HepG2 (cell line): ENCODE measurements around the gene CALY. TPM values are rescaled to one million over a fixed set of nuclear protein-coding genes. Genes with fewer than 3 reads are reported as not detected.

Experiments used
- ARNT ChIP-seq: fragments of 450-650 bp; IDR thresholded peaks from 2 replicates; pipeline ENCODE4 v1.6.1; 2017
- KAT8 ChIP-seq: IDR thresholded peaks from 2 replicates; pipeline ENCODE4 v1.6.1; 2016; ENCODE audit warnings: missing genetic modification reagents, missing compliant biosample characterization
- KDM5B ChIP-seq: sonication (generic); formaldehyde crosslinking; IDR thresholded peaks from 2 replicates; pipeline ENCODE4 v1.4.0; 2020; ENCODE audit warnings: missing genetic modification reagents, mild to moderate bottlenecking, borderline replicate concordance
- MEIS2 ChIP-seq: sonication (generic); formaldehyde crosslinking; IDR thresholded peaks from 2 replicates; pipeline ENCODE4 v1.9.0; 2021; ENCODE audit warnings: mild to moderate bottlenecking, missing genetic modification reagents
- NAIF1 ChIP-seq: sonication (generic); formaldehyde crosslinking; IDR thresholded peaks from 2 replicates; pipeline ENCODE4 v1.5.0; 2020; ENCODE audit warnings: mild to moderate bottlenecking, missing genetic modification reagents, borderline replicate concordance
- NCOA2 ChIP-seq: sonication (generic); formaldehyde crosslinking; IDR thresholded peaks from 2 replicates; pipeline ENCODE4 v1.8.0; 2022; ENCODE audit warnings: inconsistent platforms
- SOX6 ChIP-seq, 2 experiments: fragments of 450-650 bp in 1 of 2; sonication (generic) in 1 of 2; formaldehyde crosslinking in 1 of 2; IDR thresholded peaks; 2 replicates each; pipeline versions ENCODE4 v1.4.0 to v1.6.1; 2017 to 2020; ENCODE audit warnings: antibody characterized with exemption in 1 of 2, mild to moderate bottlenecking in 1 of 2, missing genetic modification reagents in 1 of 2
- THYN1 ChIP-seq: sonication (generic); formaldehyde crosslinking; IDR thresholded peaks from 2 replicates; pipeline ENCODE4 v1.8.1; 2023; ENCODE audit warnings: low read depth, mild to moderate bottlenecking, moderate library complexity, missing genetic modification reagents, borderline replicate concordance
- TOPORS ChIP-seq: sonication (generic); formaldehyde crosslinking; IDR thresholded peaks from 2 replicates; pipeline ENCODE4 v1.8.0; 2023; ENCODE audit warnings: mild to moderate bottlenecking, missing genetic modification reagents
- ZFP62 ChIP-seq: sonication (generic); formaldehyde crosslinking; IDR thresholded peaks from 2 replicates; pipeline ENCODE4 v1.4.0; 2020; ENCODE audit warnings: missing genetic modification reagents
- ZNF10 ChIP-seq: sonication (generic); formaldehyde crosslinking; IDR thresholded peaks from 2 replicates; pipeline ENCODE4 v1.4.0; 2020; ENCODE audit warnings: mild to moderate bottlenecking, low read depth, missing genetic modification reagents, borderline replicate concordance
- ZNF329 ChIP-seq: sonication (generic); formaldehyde crosslinking; IDR thresholded peaks from 2 replicates; pipeline ENCODE4 v1.9.0; 2021; ENCODE audit warnings: low read depth, mild to moderate bottlenecking, missing genetic modification reagents
- ZNF333 ChIP-seq: sonication (generic); formaldehyde crosslinking; IDR thresholded peaks from 2 replicates; pipeline ENCODE4 v1.4.0; 2020; ENCODE audit warnings: mild to moderate bottlenecking, missing genetic modification reagents, borderline replicate concordance
- ZNF33B ChIP-seq: sonication (generic); formaldehyde crosslinking; IDR thresholded peaks from 2 replicates; pipeline ENCODE4 v1.5.1; 2020; ENCODE audit warnings: mild to moderate bottlenecking, missing genetic modification reagents
- ZNF619 ChIP-seq: sonication (generic); formaldehyde crosslinking; IDR thresholded peaks from 2 replicates; pipeline ENCODE4 v1.4.0; 2020; ENCODE audit warnings: mild to moderate bottlenecking, missing genetic modification reagents
- ZNF724P ChIP-seq: sonication (generic); formaldehyde crosslinking; IDR thresholded peaks from 2 replicates; pipeline ENCODE4 v1.8.0; 2022; ENCODE audit warnings: missing genetic modification reagents, borderline replicate concordance
- ZNF788 ChIP-seq: sonication (generic); formaldehyde crosslinking; IDR thresholded peaks from 2 replicates; pipeline ENCODE4 v1.5.0; 2020; ENCODE audit warnings: mild to moderate bottlenecking, missing genetic modification reagents, borderline replicate concordance
- polyA plus RNA-seq, 8 experiments: library from polyadenylated mRNA; depleted of rRNA in 3 of 8; stranded (reverse) in 7 of 8; unstranded in 1 of 8; fragments of >200 nt; fragmentation: Illumina TruSeq in 4 of 8; extraction: Trizol in 4 of 8; gene quantifications; 2 replicates each; pipeline versions ENCODE4 v1.2.1 to v1.2.3, GENCODE V29; 2011 to 2016; ENCODE audit warnings: low read depth in 4 of 8, missing spikeins in 1 of 8, mixed read lengths in 1 of 8; ENCODE audit not compliant: insufficient read depth in 1 of 8
- total RNA-seq, 5 experiments: library from RNA; depleted of rRNA; stranded (reverse); fragments of >200 nt; fragmentation: Illumina TruSeq; extraction: Trizol; gene quantifications; 2 replicates each; pipeline ENCODE4 v1.2.3, GENCODE V29; 2016; ENCODE audit warnings: low read depth in 1 of 5
- TF ChIP-seq, protein P1 (sequence below): sonication (generic); formaldehyde crosslinking; IDR thresholded peaks from 2 replicates; pipeline ENCODE4 v1.8.0; 2022; ENCODE audit warnings: mild to moderate bottlenecking, missing genetic modification reagents; ENCODE audit not compliant: insufficient replicate concordance
- TF ChIP-seq, protein P2 (sequence below): IDR thresholded peaks from 2 replicates; pipeline ENCODE4 v1.6.1; 2016
- TF ChIP-seq, protein P3 (sequence below), 2 experiments: sonication (generic) in 1 of 2; formaldehyde crosslinking in 1 of 2; IDR thresholded peaks; 2 replicates each; pipeline versions ENCODE4 v1.4.0 to v1.6.1; 2016 to 2020; ENCODE audit warnings: borderline replicate concordance in 1 of 2, low read depth in 1 of 2, mild to moderate bottlenecking in 1 of 2, missing genetic modification reagents in 1 of 2
- TF ChIP-seq, protein P4 (sequence below): sonication (generic); formaldehyde crosslinking; IDR thresholded peaks from 2 replicates; pipeline ENCODE4 v1.4.0; 2020; ENCODE audit warnings: missing genetic modification reagents, low read depth, mild to moderate bottlenecking, borderline replicate concordance

CALY gene
- total and polyA plus RNA-seq, 2 of the 13 experiments (the other 11 are each of a cell fraction or from before 2014, with no cell fraction given), result 0.08 TPM; not detected in 1

DNA sequence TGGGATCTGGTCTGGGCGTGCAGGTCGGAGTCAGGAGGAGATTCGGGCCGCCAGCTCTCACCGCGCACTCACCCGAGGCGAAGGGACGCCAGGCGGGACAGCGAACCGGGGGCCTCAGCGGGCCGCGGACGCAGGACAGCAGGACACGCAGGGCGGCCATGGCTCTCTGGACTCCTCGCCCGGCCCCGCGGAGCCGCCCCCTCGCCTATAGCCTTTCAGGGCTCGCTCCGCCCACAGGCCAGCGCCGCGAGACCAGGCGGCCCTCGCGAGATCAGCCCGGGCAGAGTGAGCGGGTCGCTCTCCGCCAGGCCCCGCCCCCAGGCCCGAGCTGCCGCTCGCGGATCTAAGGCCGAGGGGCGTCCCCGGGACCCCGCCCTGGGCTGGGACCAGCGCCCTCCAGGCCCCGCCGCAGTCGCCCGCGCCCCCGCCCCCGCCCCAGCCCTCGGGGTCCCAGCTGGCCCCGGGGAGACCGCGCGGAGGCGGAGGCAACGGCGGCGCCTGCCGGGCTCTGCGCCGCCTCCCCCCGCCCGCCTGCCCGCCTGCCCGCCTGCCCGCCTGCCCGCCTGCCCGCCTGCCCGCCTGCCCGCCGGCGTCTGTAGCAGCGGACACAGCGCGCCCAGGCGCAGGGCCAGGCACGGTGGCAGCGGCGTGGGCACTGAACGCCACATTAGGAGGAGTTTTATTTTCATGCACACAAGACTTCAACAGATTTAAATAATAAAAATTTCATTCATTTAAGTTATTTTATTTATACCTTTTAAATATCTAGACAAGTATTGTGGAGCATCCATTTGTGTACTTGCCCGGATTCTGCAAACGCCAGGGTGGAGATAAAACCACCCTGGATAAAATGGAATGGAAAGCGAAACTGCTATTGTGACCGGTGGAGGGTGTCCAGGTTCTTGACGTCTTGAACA is 36.7 kb upstream of the CALY start, which contains the start of gene ECHS1 (continued):
- TF ChIP-seq, protein P1, sequence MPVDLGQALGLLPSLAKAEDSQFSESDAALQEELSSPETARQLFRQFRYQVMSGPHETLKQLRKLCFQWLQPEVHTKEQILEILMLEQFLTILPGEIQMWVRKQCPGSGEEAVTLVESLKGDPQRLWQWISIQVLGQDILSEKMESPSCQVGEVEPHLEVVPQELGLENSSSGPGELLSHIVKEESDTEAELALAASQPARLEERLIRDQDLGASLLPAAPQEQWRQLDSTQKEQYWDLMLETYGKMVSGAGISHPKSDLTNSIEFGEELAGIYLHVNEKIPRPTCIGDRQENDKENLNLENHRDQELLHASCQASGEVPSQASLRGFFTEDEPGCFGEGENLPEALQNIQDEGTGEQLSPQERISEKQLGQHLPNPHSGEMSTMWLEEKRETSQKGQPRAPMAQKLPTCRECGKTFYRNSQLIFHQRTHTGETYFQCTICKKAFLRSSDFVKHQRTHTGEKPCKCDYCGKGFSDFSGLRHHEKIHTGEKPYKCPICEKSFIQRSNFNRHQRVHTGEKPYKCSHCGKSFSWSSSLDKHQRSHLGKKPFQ (CRISPR knock-in tag), result no peak
- TF ChIP-seq ZNF333 (CRISPR knock-in tag) (no peak), ZNF33B (CRISPR knock-in tag) (no peak), ZNF10 (no peak), MEIS2 (CRISPR knock-in tag) (0 out of 2 replicates have a peak, but pooled peaks have one; percentile 24), NCOA2 (CRISPR knock-in tag) (no peak), TOPORS (CRISPR knock-in tag) (0 out of 2 replicates have a peak, but pooled peaks have one; percentile 30), ZNF724P (CRISPR knock-in tag) (no peak), ARNT (no peak), KDM5B (CRISPR knock-in tag) (peak; percentile 59; the same call in 1 of the 2 replicates), ZNF788 (CRISPR knock-in tag) (peak; percentile 62; the same call in 1 of the 2 replicates), KAT8 (peak; percentile 71; the same call in 1 of the 2 replicates), ZNF619 (CRISPR knock-in tag) (no peak), NAIF1 (CRISPR knock-in tag) (no peak), ZFP62 (CRISPR knock-in tag) (0 out of 2 replicates have a peak, but pooled peaks have one; percentile 52), SOX6 (IDR thresholded peaks at IDR 0.05) (no peak), SOX6 (CRISPR knock-in tag; IDR thresholded peaks at IDR 0.05) (peak; percentile 43; the same call in 1 of the 2 replicates), THYN1 (CRISPR knock-in tag) (no peak), ZNF329 (no peak; the same call in 1 of the 2 replicates)
- TF ChIP-seq, protein P2, sequence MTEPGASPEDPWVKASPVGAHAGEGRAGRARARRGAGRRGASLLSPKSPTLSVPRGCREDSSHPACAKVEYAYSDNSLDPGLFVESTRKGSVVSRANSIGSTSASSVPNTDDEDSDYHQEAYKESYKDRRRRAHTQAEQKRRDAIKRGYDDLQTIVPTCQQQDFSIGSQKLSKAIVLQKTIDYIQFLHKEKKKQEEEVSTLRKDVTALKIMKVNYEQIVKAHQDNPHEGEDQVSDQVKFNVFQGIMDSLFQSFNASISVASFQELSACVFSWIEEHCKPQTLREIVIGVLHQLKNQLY, result no peak
- TF ChIP-seq, protein P3, sequence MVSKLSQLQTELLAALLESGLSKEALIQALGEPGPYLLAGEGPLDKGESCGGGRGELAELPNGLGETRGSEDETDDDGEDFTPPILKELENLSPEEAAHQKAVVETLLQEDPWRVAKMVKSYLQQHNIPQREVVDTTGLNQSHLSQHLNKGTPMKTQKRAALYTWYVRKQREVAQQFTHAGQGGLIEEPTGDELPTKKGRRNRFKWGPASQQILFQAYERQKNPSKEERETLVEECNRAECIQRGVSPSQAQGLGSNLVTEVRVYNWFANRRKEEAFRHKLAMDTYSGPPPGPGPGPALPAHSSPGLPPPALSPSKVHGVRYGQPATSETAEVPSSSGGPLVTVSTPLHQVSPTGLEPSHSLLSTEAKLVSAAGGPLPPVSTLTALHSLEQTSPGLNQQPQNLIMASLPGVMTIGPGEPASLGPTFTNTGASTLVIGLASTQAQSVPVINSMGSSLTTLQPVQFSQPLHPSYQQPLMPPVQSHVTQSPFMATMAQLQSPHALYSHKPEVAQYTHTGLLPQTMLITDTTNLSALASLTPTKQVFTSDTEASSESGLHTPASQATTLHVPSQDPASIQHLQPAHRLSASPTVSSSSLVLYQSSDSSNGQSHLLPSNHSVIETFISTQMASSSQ (IDR thresholded peaks at IDR 0.05; ENCODE audit: low read depth), result no peak
- TF ChIP-seq, protein P3 (CRISPR knock-in tag; IDR thresholded peaks at IDR 0.05; ENCODE audit: borderline replicate concordance), result no peak
- TF ChIP-seq, protein P4, sequence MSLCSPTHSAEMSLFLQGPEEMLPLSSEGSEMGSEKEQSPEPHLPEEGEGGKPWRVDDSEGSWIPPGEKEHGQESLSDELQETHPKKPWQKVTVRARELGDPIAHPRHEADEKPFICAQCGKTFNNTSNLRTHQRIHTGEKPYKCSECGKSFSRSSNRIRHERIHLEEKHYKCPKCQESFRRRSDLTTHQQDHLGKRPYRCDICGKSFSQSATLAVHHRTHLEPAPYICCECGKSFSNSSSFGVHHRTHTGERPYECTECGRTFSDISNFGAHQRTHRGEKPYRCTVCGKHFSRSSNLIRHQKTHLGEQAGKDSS (CRISPR knock-in tag), result 0 out of 2 replicates have a peak, but pooled peaks have one; percentile 56
